HCT116 (cell line): ENCODE results near the gene USP47. TPM values are rescaled to one million over a fixed set of nuclear protein-coding genes. Genes with fewer than 3 reads are reported as not detected.

Experiments
- ATAC-seq: fragments of 200-7000 bp; cut with Tn5 transposase; 2 replicates; pipeline ENCODE4 v1.9.1; 2020; ENCODE audit warnings: mild to moderate bottlenecking, moderate library complexity
- BruUV-seq: library from RNA; stranded (reverse); fragments of 400-500 nt; replicated peaks from 2 replicates; lab custom pipeline; 2021; lab: Mats Ljungman, UMichigan
- CTCF ChIA-PET: fragments of 300-600 bp; sonication (Branson Sonifier 250); formaldehyde crosslinking; loops from one replicate; lab custom pipeline; 2021; ENCODE audit warnings: antibody characterized with exemption; lab: Charles Lee
- POLR2A ChIA-PET: fragments of 300-600, 350-600 bp; sonication (Branson Sonifier 250); formaldehyde crosslinking; loops from one replicate; lab custom pipeline; 2021; ENCODE audit warnings: antibody characterized with exemption; lab: Charles Lee
- RAD21 ChIA-PET, 2 experiments: fragments of 300-600 bp; sonication (Branson Sonifier 250); formaldehyde crosslinking; loops; one replicate each; lab custom pipeline; 2023; ENCODE audit warnings: low total read pairs in 2 of 2; ENCODE audit not compliant: uncharacterized antibody in 2 of 2, unreplicated experiment in 2 of 2, low non-redundant PET in 1 of 2; lab: Charles Lee
- DNase-seq: peaks from one replicate; pipeline ENCODE4 v3.0.0-alpha.2; 2010; ENCODE audit warnings: low read depth, low spot score
- H2AFZ ChIP-seq: fragments of 200-600 bp; shearing (Covaris generic), sonication (generic); 2 replicates; pipeline ENCODE4 v1.6.1; 2017; ENCODE audit warnings: low read depth, mixed run types, mixed read lengths, antibody characterized with exemption, low read length; ENCODE audit not compliant: poor library complexity, severe bottlenecking
- H3K27ac ChIP-seq: 2 replicates; pipeline ENCODE4 v1.5.1; 2012; ENCODE audit warnings: low read depth, low read length
- H3K27me3 ChIP-seq: fragments of 200-600 bp; sonication (generic); 2 replicates; pipeline ENCODE4 v1.6.1; 2016; ENCODE audit warnings: mixed run types, low read length, mixed read lengths; ENCODE audit not compliant: insufficient read depth
- H3K36me3 ChIP-seq, 2 experiments: fragments of 200-500 bp in 1 of 2; fragments of 200-600 bp in 1 of 2; sonication (Bioruptor generic) in 1 of 2; sonication (generic) in 1 of 2; 2 replicates each; pipeline versions ENCODE4 v1.5.1 to v1.6.1; 2014 to 2016; ENCODE audit warnings: low read length in 2 of 2, inconsistent platforms in 1 of 2, mixed read lengths in 1 of 2, mixed run types in 1 of 2; ENCODE audit not compliant: insufficient read depth in 2 of 2, control insufficient read depth in 1 of 2
- H3K4me1 ChIP-seq, 2 experiments: fragments of 200-600 bp in 1 of 2; sonication (generic) in 1 of 2; 2 replicates each; pipeline versions ENCODE4 v1.5.1 to v1.6.1; 2012 to 2017; ENCODE audit warnings: low read length in 2 of 2, inconsistent platforms in 1 of 2, mild to moderate bottlenecking in 1 of 2, mixed read lengths in 1 of 2, mixed run types in 1 of 2, moderate library complexity in 1 of 2; ENCODE audit not compliant: insufficient read depth in 2 of 2, control insufficient read depth in 1 of 2
- H3K4me2 ChIP-seq: fragments of 200-600 bp; sonication (generic); 2 replicates; pipeline ENCODE4 v1.6.1; 2017; ENCODE audit warnings: mixed run types, low read length, mixed read lengths
- H3K4me3 ChIP-seq, 2 experiments: fragments of 200-600 bp in 1 of 2; sonication (generic) in 1 of 2; replicated peaks in 1 of 2; 2 replicates each; pipeline ENCODE4 v1.5.1; 2011 to 2016; ENCODE audit warnings: low read length in 2 of 2, control low read depth in 1 of 2, low read depth in 1 of 2, mild to moderate bottlenecking in 1 of 2, mixed read lengths in 1 of 2, mixed run types in 1 of 2
- H3K79me2 ChIP-seq: fragments of 200-600 bp; sonication (generic); 2 replicates; pipeline ENCODE4 v1.6.1; 2017; ENCODE audit warnings: mild to moderate bottlenecking, mixed run types, low read length, moderate library complexity, mixed read lengths; ENCODE audit not compliant: insufficient read depth
- H3K9ac ChIP-seq: fragments of 200-600 bp; sonication (generic); 2 replicates; pipeline ENCODE4 v1.6.1; 2016; ENCODE audit warnings: low read length, mixed read lengths
- H3K9me2 ChIP-seq: fragments of 200-600 bp; sonication (generic), shearing (Covaris generic); 2 replicates; pipeline ENCODE4 v1.6.1; 2017; ENCODE audit warnings: mixed run types, mild to moderate bottlenecking, moderate library complexity; ENCODE audit not compliant: insufficient read depth
- H3K9me3 ChIP-seq, 2 experiments: fragments of 200-500 bp in 1 of 2; fragments of 200-600 bp in 1 of 2; sonication (Bioruptor generic) in 1 of 2; sonication (generic) in 1 of 2; 2 replicates each; pipeline ENCODE4 v1.6.1; 2014 to 2017; ENCODE audit warnings: low read length in 2 of 2, mixed read lengths in 2 of 2, inconsistent platforms in 1 of 2, low read depth in 1 of 2, mild to moderate bottlenecking in 1 of 2, mixed run types in 1 of 2, moderate library complexity in 1 of 2; ENCODE audit not compliant: control insufficient read depth in 1 of 2, insufficient read depth in 1 of 2
- H4K20me1 ChIP-seq: fragments of 200-600 bp; sonication (generic), shearing (Covaris generic); 2 replicates; pipeline ENCODE4 v1.6.1; 2017; ENCODE audit warnings: mixed run types, mild to moderate bottlenecking, moderate library complexity; ENCODE audit not compliant: insufficient read depth
- CBX3 ChIP-seq: IDR thresholded peaks from 2 replicates; pipeline ENCODE4 v1.6.1; 2012; ENCODE audit warnings: low read depth
- EGR1 ChIP-seq: IDR thresholded peaks from 2 replicates; pipeline ENCODE4 v1.6.1; 2012; ENCODE audit warnings: low read depth
- ELF1 ChIP-seq: IDR thresholded peaks from 2 replicates; pipeline ENCODE4 v1.6.1; 2012; ENCODE audit warnings: low read depth, borderline replicate concordance
- FOSL1 ChIP-seq: IDR thresholded peaks from 2 replicates; pipeline ENCODE4 v1.6.1; 2012; ENCODE audit warnings: low read depth
- JUND ChIP-seq: IDR thresholded peaks from 2 replicates; pipeline ENCODE4 v1.6.1; 2012
- POLR2A ChIP-seq: IDR thresholded peaks from 2 replicates; pipeline ENCODE4 v1.7.0; 2011; ENCODE audit warnings: borderline replicate concordance; ENCODE audit not compliant: insufficient read depth, insufficient read length; ENCODE audit errors: extremely low read depth
- RAD21 ChIP-seq: IDR thresholded peaks from 2 replicates; pipeline ENCODE4 v1.6.1; 2012; ENCODE audit warnings: low read depth, mild to moderate bottlenecking
- SIN3A ChIP-seq: IDR thresholded peaks from 2 replicates; pipeline ENCODE4 v1.6.1; 2012; ENCODE audit warnings: low read depth
- SP1 ChIP-seq: IDR thresholded peaks from 2 replicates; pipeline ENCODE4 v1.6.1; 2012; ENCODE audit warnings: low read depth
- TCF7L2 ChIP-seq: IDR thresholded peaks from 2 replicates; pipeline ENCODE4 v1.7.0; 2011; ENCODE audit warnings: borderline replicate concordance, inconsistent platforms; ENCODE audit not compliant: insufficient read depth, insufficient read length; ENCODE audit errors: extremely low read depth
- ZNF274 ChIP-seq: fragments of 200-500 bp; sonication (Bioruptor generic); IDR thresholded peaks from 2 replicates; pipeline ENCODE4 v1.6.1; 2014; ENCODE audit warnings: mild to moderate bottlenecking, low read depth, low read length, inconsistent platforms
- intact Hi-C: fragments of 100-400 bp; cut with micrococcal nuclease; formaldehyde crosslinking; loops from 2 replicates; pipeline ENCODE4 v1.10.0; 2022
- total RNA-seq: library from RNA; stranded (reverse); gene quantifications from one replicate; pipeline ENCODE4 v1.2.1, GENCODE V29; 2021; ENCODE audit not compliant: unreplicated experiment
- TF ChIP-seq, protein P1 (sequence below): IDR thresholded peaks from 2 replicates; pipeline ENCODE4 v1.6.1; 2011; ENCODE audit warnings: mild to moderate bottlenecking, low read length, moderate library complexity; ENCODE audit not compliant: insufficient replicate concordance; ENCODE audit errors: extremely low read depth
- TF ChIP-seq, protein P2 (sequence below), 3 experiments: fragments of 200-600 bp in 1 of 3; sonication (generic) in 1 of 3; IDR thresholded peaks in 2 of 3; conservative IDR thresholded peaks in 1 of 3; 2 replicates each; pipeline ENCODE4 v1.5.1; 2012 to 2017; ENCODE audit warnings: low read depth in 2 of 3, low read length in 2 of 3, antibody characterized with exemption in 1 of 3, borderline replicate concordance in 1 of 3, control low read depth in 1 of 3, mild to moderate bottlenecking in 1 of 3, mixed read lengths in 1 of 3, mixed run types in 1 of 3, moderate library complexity in 1 of 3; ENCODE audit not compliant: insufficient read depth in 1 of 3

The USP47 gene
- total RNA-seq, 1 experiment from 2014 or later, result 18.9 TPM

DNA sequence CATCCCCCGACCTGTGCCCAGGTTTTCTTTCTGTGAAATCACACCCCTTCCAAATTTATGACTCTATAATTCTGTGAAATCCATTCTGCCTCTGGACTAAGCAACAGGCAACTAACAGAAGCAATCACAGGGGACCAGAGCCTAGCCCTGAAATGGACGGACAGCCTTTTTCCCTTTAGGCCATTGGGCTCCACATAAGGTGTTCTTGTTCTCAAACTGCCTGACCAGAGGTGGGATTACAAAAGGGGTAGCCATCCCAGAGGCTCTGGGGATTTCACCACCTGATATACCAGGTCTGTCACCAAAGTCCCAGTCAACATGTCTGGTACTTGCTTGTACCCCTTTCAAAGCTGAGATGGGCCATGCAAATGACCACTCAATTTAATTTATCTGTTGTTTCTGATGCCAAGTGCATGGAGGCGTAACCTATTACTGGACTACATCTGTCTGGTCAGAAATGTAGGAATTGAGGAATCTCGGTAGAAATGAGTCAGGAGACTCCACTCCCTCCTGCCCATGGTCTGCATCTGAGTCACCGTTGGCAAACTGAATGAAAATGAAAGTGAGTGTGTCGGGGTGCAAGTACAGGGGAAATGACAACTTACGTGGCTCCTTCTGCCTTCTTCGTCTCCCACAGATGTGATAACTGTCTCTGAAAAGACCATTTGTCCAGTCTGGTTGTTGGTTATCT is 156.5 kb downstream of the USP47 start:
- Histone ChIP-seq H3K79me2 (no peaks in the 10 kb centered on the region), H3K4me2 (peak overlapping the region; percentile 78), H3K9me3 (no peaks in the 10 kb centered on the region), H3K4me3 (peak overlapping the region; percentile 39 to 51), H3K36me3 (no peaks in the 10 kb centered on the region), H3K27ac (no peak overlapping the region), H3K9ac (peak overlapping the region; percentile 44), H4K20me1 (no peaks in the 10 kb centered on the region), H3K27me3 (no peaks in the 10 kb centered on the region), H3K9me2 (no peaks in the 10 kb centered on the region), H2AFZ (peak overlapping the region; percentile 87), H3K4me1 (peaks cover 5 to 33% of the 10 kb centered on the region in 2 experiments)
- DNase-seq, result no peak
- TF ChIP-seq FOSL1, result peak; percentile 74
- peak; percentile 71 for TF ChIP-seq JUND
- TF ChIP-seq, protein P1, sequence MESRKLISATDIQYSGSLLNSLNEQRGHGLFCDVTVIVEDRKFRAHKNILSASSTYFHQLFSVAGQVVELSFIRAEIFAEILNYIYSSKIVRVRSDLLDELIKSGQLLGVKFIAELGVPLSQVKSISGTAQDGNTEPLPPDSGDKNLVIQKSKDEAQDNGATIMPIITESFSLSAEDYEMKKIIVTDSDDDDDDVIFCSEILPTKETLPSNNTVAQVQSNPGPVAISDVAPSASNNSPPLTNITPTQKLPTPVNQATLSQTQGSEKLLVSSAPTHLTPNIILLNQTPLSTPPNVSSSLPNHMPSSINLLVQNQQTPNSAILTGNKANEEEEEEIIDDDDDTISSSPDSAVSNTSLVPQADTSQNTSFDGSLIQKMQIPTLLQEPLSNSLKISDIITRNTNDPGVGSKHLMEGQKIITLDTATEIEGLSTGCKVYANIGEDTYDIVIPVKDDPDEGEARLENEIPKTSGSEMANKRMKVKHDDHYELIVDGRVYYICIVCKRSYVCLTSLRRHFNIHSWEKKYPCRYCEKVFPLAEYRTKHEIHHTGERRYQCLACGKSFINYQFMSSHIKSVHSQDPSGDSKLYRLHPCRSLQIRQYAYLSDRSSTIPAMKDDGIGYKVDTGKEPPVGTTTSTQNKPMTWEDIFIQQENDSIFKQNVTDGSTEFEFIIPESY, result no peak
- TF ChIP-seq EGR1, result no peak
- peak; percentile 57 for TF ChIP-seq SP1
- POLR2A ChIA-PET, result no interaction called here
- peak; percentile 53 for ATAC-seq
- intact Hi-C loops, result no loop called here
- CTCF ChIA-PET, result interaction anchor here (1.3 kb wide), 1 partner anchor 291 kb away, joined by 4 read pairs; no protein-coding TSS in a partner anchor
- RAD21 ChIA-PET, result no interaction called here
- BruUV-seq, result no TSS peak

DNA sequence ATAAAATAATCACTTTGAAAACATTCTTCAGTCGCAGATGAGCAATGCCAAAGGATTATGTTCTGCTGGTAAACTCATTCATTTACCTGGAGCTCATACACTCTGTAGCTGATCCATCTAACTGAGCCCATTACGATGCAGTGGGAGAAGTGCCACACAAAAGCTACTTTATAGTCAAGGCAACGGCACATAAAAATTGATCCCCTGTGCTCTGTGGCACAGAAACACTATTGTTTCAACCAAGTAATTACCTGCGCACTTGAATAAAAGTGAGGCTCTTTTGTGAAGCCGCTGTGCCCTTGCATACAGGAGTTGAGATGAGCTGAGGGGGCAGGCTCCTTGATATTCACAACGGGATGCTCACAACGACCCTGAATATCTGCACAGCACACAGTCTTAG is 159.4 kb downstream of the USP47 start:
- Histone ChIP-seq H3K9me2 (no peaks in the 10 kb centered on the region), H2AFZ (no peak overlapping the region), H3K27me3 (no peaks in the 10 kb centered on the region), H3K4me2 (no peak overlapping the region), H3K4me1 (peaks cover 0 to 17% of the 10 kb centered on the region in 2 experiments; a peak in 2 of 4 replicates), H3K9ac (no peak overlapping the region), H3K4me3 (no peak overlapping the region), H3K27ac (no peak overlapping the region), H4K20me1 (no peaks in the 10 kb centered on the region), H3K36me3 (no peaks in the 10 kb centered on the region), H3K9me3 (no peaks in the 10 kb centered on the region), H3K79me2 (no peaks in the 10 kb centered on the region)
- ChIA-PET POLR2A (no interaction called here), CTCF (no interaction called here), RAD21 (no interaction called here)
- ATAC-seq (no peak), DNase-seq (no peak)
- BruUV-seq, result no TSS peak
- intact Hi-C loops, result no loop called here
- TF ChIP-seq TCF7L2 (no peak), POLR2A (no peak), RAD21 (no peak), SIN3A (no peak), ZNF274 (no peak), ELF1 (no peak), EGR1 (no peak), CBX3 (no peak)
- TF ChIP-seq, protein P2, sequence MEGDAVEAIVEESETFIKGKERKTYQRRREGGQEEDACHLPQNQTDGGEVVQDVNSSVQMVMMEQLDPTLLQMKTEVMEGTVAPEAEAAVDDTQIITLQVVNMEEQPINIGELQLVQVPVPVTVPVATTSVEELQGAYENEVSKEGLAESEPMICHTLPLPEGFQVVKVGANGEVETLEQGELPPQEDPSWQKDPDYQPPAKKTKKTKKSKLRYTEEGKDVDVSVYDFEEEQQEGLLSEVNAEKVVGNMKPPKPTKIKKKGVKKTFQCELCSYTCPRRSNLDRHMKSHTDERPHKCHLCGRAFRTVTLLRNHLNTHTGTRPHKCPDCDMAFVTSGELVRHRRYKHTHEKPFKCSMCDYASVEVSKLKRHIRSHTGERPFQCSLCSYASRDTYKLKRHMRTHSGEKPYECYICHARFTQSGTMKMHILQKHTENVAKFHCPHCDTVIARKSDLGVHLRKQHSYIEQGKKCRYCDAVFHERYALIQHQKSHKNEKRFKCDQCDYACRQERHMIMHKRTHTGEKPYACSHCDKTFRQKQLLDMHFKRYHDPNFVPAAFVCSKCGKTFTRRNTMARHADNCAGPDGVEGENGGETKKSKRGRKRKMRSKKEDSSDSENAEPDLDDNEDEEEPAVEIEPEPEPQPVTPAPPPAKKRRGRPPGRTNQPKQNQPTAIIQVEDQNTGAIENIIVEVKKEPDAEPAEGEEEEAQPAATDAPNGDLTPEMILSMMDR (IDR thresholded peaks at IDR 0.05 in 2 of 3, conservative IDR thresholded peaks at IDR 0.05 in 1 of 3; ENCODE audit: borderline replicate concordance in 1 of 3, insufficient read depth in 1 of 3, low read depth in 2 of 3, low read length in 2 of 3), result no peak
- TF ChIP-seq, protein P1, result no peak
